Uterus (tissue), 4 donors: ENCODE measurements around the gene ADAMTS3. TPM values are rescaled to one million over a fixed set of nuclear protein-coding genes. Genes with fewer than 3 reads are reported as not detected.

Experiments
- DNase-seq, 2 donors: peaks; one replicate each; pipeline ENCODE4 v3.0.0-alpha.2; 2019 to 2020
- H3K27ac ChIP-seq, 2 donors: fragments of 200-600 bp; sonication (generic); 1 replicate in 1 of 2; 2 replicates in 1 of 2; pipeline ENCODE4 v1.5.1; 2016 to 2018
- H3K27me3 ChIP-seq, 2 donors: fragments of 200-600 bp; sonication (generic); one replicate each; pipeline ENCODE4 v1.5.1; 2018 to 2019; ENCODE audit warnings: control low read depth in 1 of 2
- H3K36me3 ChIP-seq, 2 donors: fragments of 200-600 bp; sonication (generic); one replicate each; pipeline ENCODE4 v1.5.1; 2019; ENCODE audit warnings: control low read depth in 1 of 2
- H3K4me1 ChIP-seq, 2 donors: fragments of 200-600 bp; sonication (generic); one replicate each; pipeline ENCODE4 v1.5.1; 2018 to 2019; ENCODE audit warnings: control low read depth in 1 of 2
- H3K4me3 ChIP-seq, 2 donors: fragments of 200-600 bp; sonication (generic); 1 replicate in 1 of 2; 2 replicates in 1 of 2; pipeline ENCODE4 v1.5.1; 2018 to 2019; ENCODE audit warnings: mild to moderate bottlenecking in 1 of 2
- H3K9me3 ChIP-seq, 2 donors: fragments of 200-600 bp; sonication (generic); one replicate each; pipeline ENCODE4 v1.5.1; 2019; ENCODE audit warnings: control low read depth in 1 of 2
- POLR2A ChIP-seq, 2 donors: fragments of 450-650 bp; IDR thresholded peaks; one replicate each; pipeline ENCODE4 v1.6.1; 2016; ENCODE audit warnings: antibody characterized with exemption in 2 of 2, mild to moderate bottlenecking in 1 of 2, moderate library complexity in 1 of 2
- intact Hi-C: fragments of 100-400 bp; cut with DNase I; formaldehyde crosslinking; loops from one replicate; pipeline ENCODE4 v1.15.1; 2023; ENCODE audit warnings: low total_unique reads
- total RNA-seq, 4 donors: library from RNA; depleted of rRNA in 3 of 4; stranded (reverse); fragments of >200 nt in 3 of 4; gene quantifications; one replicate each; pipeline versions ENCODE4 v1.1.0 to v1.2.4, GENCODE V29; 2014 to 2023
- TF ChIP-seq, protein P1 (sequence below), 4 experiments: fragments of 200-600 bp in 2 of 4; fragments of 450-650 bp in 2 of 4; sonication (generic) in 2 of 4; IDR thresholded peaks; one replicate each; pipeline ENCODE4 v1.5.1; 2016 to 2019; ENCODE audit warnings: antibody characterized with exemption in 4 of 4, mild to moderate bottlenecking in 2 of 4, moderate library complexity in 1 of 4
- donor health status: DM: yes; HTN: yes; CAD: no.

The ADAMTS3 gene
- total RNA-seq, 4 donors from 2014 or later: 4.2 to 25.7 (median 11.8) TPM

DNA sequence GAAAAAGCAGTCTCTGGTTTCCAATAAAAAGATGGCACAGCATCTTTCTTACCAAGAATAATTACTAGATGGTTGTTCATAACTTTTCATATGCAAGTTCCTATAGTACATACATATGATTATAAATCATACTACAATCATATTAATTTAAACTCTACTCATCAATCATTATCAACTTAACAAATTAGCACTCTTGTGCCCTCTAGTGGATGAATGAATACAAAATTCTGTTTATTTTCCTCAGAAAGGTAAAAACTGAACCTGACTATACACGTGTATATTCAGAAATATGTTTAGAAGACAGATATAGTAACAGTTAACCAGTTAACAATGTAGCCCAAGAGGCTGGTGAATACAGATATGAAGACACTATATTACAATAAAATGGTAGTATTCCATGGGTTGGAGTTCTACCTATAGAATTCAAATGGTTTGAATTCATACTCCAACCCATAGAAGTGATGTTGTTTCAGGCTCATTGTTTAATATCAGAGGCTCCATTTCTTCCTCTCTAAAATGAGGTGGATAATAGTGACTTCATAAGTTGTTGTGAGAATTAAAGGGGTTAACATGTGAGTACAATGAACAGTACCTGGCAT is 100.0 kb downstream of the ADAMTS3 start:
- Histone ChIP-seq H3K36me3 (no peaks in the 10 kb centered on the region), H3K4me3 (no peak overlapping the region), H3K9me3 (no peaks in the 10 kb centered on the region), H3K4me1 (no peaks in the 10 kb centered on the region), H3K27ac (no peak overlapping the region), H3K27me3 (no peaks in the 10 kb centered on the region)
- intact Hi-C loops: no loop called here
- no peak for DNase-seq
- TF ChIP-seq POLR2A (IDR thresholded peaks at IDR 0.05): no peak
- TF ChIP-seq, protein P1, sequence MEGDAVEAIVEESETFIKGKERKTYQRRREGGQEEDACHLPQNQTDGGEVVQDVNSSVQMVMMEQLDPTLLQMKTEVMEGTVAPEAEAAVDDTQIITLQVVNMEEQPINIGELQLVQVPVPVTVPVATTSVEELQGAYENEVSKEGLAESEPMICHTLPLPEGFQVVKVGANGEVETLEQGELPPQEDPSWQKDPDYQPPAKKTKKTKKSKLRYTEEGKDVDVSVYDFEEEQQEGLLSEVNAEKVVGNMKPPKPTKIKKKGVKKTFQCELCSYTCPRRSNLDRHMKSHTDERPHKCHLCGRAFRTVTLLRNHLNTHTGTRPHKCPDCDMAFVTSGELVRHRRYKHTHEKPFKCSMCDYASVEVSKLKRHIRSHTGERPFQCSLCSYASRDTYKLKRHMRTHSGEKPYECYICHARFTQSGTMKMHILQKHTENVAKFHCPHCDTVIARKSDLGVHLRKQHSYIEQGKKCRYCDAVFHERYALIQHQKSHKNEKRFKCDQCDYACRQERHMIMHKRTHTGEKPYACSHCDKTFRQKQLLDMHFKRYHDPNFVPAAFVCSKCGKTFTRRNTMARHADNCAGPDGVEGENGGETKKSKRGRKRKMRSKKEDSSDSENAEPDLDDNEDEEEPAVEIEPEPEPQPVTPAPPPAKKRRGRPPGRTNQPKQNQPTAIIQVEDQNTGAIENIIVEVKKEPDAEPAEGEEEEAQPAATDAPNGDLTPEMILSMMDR (IDR thresholded peaks at IDR 0.05): peak; percentile 22 to 43 (median 28)

GRCh38 chr4:72467633-72468032 is 101.4 kb downstream of the ADAMTS3 start:
- no peak for DNase-seq
- Histone ChIP-seq H3K4me1 (no peaks in the 10 kb centered on the region), H3K9me3 (no peaks in the 10 kb centered on the region), H3K4me3 (no peak overlapping the region), H3K27ac (no peak overlapping the region), H3K27me3 (no peaks in the 10 kb centered on the region), H3K36me3 (no peaks in the 10 kb centered on the region)
- TF ChIP-seq POLR2A (IDR thresholded peaks at IDR 0.05): no peak
- TF ChIP-seq, protein P1 (IDR thresholded peaks at IDR 0.05): no peak
- intact Hi-C loops: no loop called here

- TF ChIP-seq, protein P1 (IDR thresholded peaks at IDR 0.05): no peak
- no peak for TF ChIP-seq POLR2A (IDR thresholded peaks at IDR 0.05)
These were observed 105.3 kb downstream of the ADAMTS3 start for GRCh38 chr4:72463724-72464123.

GRCh38 chr4:72457158-72457557 is 111.9 kb downstream of the ADAMTS3 start:
- no peak for DNase-seq
- H3K9me3 ChIP-seq: no peaks in the 10 kb centered on the region
- TF ChIP-seq POLR2A (IDR thresholded peaks at IDR 0.05): no peak
- TF ChIP-seq, protein P1 (IDR thresholded peaks at IDR 0.05): no peak
- no peak overlapping the region for H3K27ac ChIP-seq
- intact Hi-C loops: no loop called here
- no peaks in the 10 kb centered on the region for H3K36me3 ChIP-seq
- no peak overlapping the region for H3K4me3 ChIP-seq
- H3K4me1 ChIP-seq: no peaks in the 10 kb centered on the region
- no peaks in the 10 kb centered on the region for H3K27me3 ChIP-seq

More at GRCh38 chr4:72463724-72464123, 105.3 kb downstream of the ADAMTS3 start:
- intact Hi-C loops: no loop called here
- Histone ChIP-seq H3K9me3 (no peaks in the 10 kb centered on the region), H3K27me3 (no peaks in the 10 kb centered on the region), H3K36me3 (no peaks in the 10 kb centered on the region), H3K27ac (no peak overlapping the region), H3K4me1 (no peaks in the 10 kb centered on the region), H3K4me3 (no peak overlapping the region)
- no peak for DNase-seq

DNA sequence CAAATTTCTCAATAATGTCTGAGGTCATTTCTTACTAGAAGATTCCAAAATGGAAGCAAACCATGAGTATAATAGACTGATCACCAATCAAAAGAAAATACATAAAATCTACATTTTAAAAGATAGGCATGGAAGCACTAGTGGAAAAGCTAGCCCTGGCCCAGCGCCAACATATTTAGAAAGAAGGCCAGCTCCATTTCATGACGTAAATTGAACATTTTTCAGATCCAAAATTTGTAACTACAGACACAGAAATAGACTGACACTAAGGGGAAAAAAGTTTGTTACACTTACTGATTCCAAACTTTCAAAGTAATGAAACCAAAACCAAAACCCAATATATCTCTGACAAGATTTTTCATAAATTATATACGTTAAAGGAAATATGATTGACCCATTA is 117.7 kb downstream of the ADAMTS3 start:
- Histone ChIP-seq H3K36me3 (no peaks in the 10 kb centered on the region), H3K27me3 (no peaks in the 10 kb centered on the region), H3K27ac (peak overlapping the region; percentile 10 to 40), H3K9me3 (no peaks in the 10 kb centered on the region), H3K4me1 (no peaks in the 10 kb centered on the region), H3K4me3 (no peak overlapping the region)
- no peak for TF ChIP-seq POLR2A (IDR thresholded peaks at IDR 0.05)
- TF ChIP-seq, protein P1 (IDR thresholded peaks at IDR 0.05): no peak
- DNase-seq: peak; percentile 19 to 34
- intact Hi-C loops: no loop called here
